ENCODE results near the gene MITF.

GRCh38 chr3:69786854-69787253 is 47.6 kb downstream of the MITF start:
- TF ChIP-seq CTCF (conservative IDR thresholded peaks at IDR 0.05 in 1 of 2, IDR thresholded peaks at IDR 0.05 in 1 of 2; ENCODE audit: extremely low read depth in 1 of 2, insufficient read depth in 1 of 2, low read depth in 1 of 2, low read length in 2 of 2), result no peak
- TF ChIP-seq EZH2 (IDR thresholded peaks at IDR 0.05; ENCODE audit: borderline replicate concordance, low read length), result no peak

All from mammary epithelial cell (primary cell).